AG10803 (cell line): ENCODE measurements around the gene TTC7B.

Experiments
- DNase-seq: peaks from one replicate; pipeline ENCODE4 v3.0.0; 2010; ENCODE audit warnings: low read depth
- H3K4me3 ChIP-seq: 2 replicates; pipeline ENCODE4 v1.5.1; 2011; ENCODE audit warnings: mild to moderate bottlenecking, low read length, control low read depth
- CTCF ChIP-seq: conservative IDR thresholded peaks from 2 replicates; pipeline ENCODE4 v1.5.1; 2011; ENCODE audit warnings: mild to moderate bottlenecking, low read length, control low read depth, inconsistent platforms

The TTC7B gene

GRCh38 chr14:90521084-90521929, 294.9 kb downstream of the TTC7B start:
- TF ChIP-seq CTCF = no peak
- H3K4me3 ChIP-seq = no peak overlapping the region
- no peak for DNase-seq

- H3K4me3 ChIP-seq = no peak overlapping the region
- DNase-seq = no peak
- no peak for TF ChIP-seq CTCF
Observed at GRCh38 chr14:90520326-90520725, 295.9 kb downstream of the TTC7B start.

GRCh38 chr14:90519262-90519920, 296.8 kb downstream of the TTC7B start:
- no peak for TF ChIP-seq CTCF
- no peak for DNase-seq
- H3K4me3 ChIP-seq = no peak overlapping the region

GRCh38 chr14:90518941-90519256, 297.3 kb downstream of the TTC7B start:
- H3K4me3 ChIP-seq = no peak overlapping the region
- DNase-seq = peak; percentile 10
- peak; percentile 57 for TF ChIP-seq CTCF

GRCh38 chr14:90518069-90518940, 297.9 kb downstream of the TTC7B start:
- H3K4me3 ChIP-seq = no peak overlapping the region
- TF ChIP-seq CTCF = no peak
- DNase-seq = no peak

GRCh38 chr14:90517076-90517841, 299.0 kb downstream of the TTC7B start:
- H3K4me3 ChIP-seq = no peak overlapping the region
- TF ChIP-seq CTCF = no peak
- no peak for DNase-seq
